GM12801 (cell line): Measurements from ENCODE around the gene DUSP14.

Source experiments
- CTCF ChIP-seq: IDR thresholded peaks from one replicate; pipeline ENCODE4 v1.5.1; 2011; ENCODE audit warnings: control low read depth; ENCODE audit not compliant: insufficient read length; ENCODE audit errors: extremely low read depth

Gene DUSP14

GRCh38 chr17:37555386-37555785, 65.7 kb downstream of the DUSP14 start:
- TF ChIP-seq CTCF, result no peak

- no peak for TF ChIP-seq CTCF
Observed at GRCh38 chr17:37557482-37557881, 67.8 kb downstream of the DUSP14 start.

GRCh38 chr17:37558299-37558698, 68.6 kb downstream of the DUSP14 start:
- no peak for TF ChIP-seq CTCF

GRCh38 chr17:37562016-37562745, 72.5 kb downstream of the DUSP14 start:
- TF ChIP-seq CTCF, result no peak
